T47D (cell line): ENCODE data around the gene ARPP19.
A peak's percentile ranks its signal among the peaks of the same experiment; 100 is the strongest.

Experiments
- DNase-seq, 2 experiments: peaks; one replicate each; pipeline versions ENCODE4 v3.0.0 to v3.0.0-alpha.2; 2011 to 2012; ENCODE audit warnings: low read depth in 1 of 2, low spot score in 1 of 2
- JUND ChIP-seq: IDR thresholded peaks from 2 replicates; pipeline ENCODE4 v1.6.1; 2012; ENCODE audit warnings: low read depth
- in situ Hi-C: cut with HindIII; loops from 2 replicates; pipeline ENCODE4 v1.10.0; 2016; ENCODE audit warnings: low sequenced_read_pairs, low pct_unique_long_range_greater_than_20kb

The ARPP19 gene

GRCh38 chr15:52529940-52530339 is 38.9 kb downstream of the ARPP19 start:
- no peak for DNase-seq
- no peak for TF ChIP-seq JUND
- in situ Hi-C loops, result no loop called here

DNA sequence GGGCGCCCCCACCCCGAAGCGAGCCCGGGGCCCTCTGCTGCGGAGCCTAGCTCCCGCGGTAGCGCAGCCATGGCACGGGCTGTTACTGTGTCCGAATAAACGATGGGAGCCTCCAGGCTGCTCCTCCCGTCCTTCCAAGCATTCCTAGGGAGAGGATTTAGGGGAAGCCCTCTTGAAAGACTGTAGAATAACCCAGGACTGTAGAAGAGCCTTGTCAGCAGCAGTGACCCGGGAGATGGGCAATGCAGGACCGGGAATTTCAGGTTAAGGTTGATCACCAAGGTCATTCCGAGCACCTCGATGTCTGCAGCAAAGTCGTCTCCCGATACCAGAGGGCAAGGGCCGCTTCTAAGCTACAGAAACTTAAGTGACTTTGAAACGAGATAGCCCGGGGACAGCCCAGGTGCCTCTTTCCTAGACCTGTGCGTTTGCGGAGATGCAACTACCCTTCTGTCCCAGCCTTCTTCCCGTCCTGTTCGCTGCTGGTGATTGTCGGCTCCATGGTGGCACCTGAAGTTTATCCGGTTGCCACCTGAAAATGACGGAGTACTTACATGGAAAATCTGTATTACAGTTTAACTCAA is 39.4 kb downstream of the ARPP19 start:
- in situ Hi-C loops, result no loop called here
- DNase-seq, result no peak
- no peak for TF ChIP-seq JUND

DNA sequence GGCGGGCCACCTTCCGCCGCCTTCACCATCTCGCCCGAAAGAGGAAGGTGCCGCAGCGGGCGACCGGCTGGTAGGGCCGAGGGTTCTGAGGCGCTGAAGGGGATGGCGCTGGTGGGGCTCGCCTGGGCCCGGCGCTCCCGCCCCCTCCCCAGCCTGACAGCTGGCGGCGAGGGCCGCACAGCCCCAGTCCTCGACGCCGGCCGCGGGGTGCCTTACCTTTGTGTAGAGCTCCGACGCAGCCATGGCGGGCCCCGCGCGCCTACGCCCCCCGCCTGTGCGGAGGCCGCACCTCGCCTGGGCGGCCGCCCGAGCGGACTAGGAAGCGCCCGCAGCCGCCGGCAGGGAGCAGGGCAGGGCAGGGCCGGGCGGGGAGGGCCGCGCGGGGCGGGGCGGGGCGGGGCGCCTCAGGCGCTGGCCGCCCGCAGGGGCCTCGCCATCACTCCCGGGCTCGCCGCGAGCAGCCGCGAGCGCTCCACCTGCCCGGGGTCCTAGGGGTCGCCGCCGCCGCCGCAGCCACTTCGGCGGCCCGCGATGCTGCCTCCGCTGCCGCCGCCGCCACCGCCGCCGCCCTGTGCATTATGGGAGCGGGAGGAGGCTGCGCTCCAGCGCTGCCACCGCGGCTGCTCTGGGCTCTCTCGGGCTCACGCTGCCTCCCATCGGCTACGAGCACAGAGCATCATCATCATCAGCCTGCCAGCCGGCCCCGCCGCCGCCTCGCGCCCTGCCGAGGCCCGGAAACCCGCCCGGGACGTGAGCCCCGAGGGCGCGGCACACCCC is 40.1 kb downstream of the ARPP19 start, which contains the start of gene MYO5A:
Gene MYO5A (minus strand): TSS at position 317 of the 777 bp plus-strand sequence. CDS start 74 bp downstream, at position 243.
- in situ Hi-C loops, result no loop called here

DNA sequence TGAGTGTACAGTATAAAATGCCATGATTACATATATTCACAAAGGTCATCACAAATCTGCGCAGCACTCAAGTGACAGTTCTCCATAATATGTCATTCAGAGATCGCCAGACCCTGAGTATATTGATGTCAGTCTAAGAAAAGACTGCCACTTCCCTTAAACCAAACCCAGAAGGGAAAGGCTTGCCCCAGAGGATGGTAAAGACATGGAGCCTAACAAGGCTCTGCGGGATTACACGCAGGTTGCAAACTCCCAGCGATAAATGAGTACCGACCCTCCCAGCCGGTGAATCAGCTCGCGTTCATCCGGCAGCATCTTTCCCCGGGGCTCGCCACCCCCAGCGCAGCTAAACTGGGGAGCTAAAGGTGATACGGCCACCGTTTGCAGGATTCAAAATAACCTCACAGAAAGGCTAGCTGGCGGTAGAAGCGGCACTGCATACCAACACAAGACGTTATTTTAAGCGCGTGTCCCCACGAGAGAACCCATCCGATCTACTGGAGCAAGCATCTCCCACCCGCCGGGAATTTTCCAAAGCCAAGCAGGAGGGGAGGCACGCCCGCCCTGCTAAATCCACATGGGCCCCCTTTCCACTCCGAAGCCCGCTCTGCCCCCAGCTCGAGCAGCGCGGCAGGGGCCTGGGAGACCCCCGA is 40.8 kb downstream of the ARPP19 start:
- in situ Hi-C loops, result no loop called here
- peak; percentile 29 to 34 for DNase-seq
- no peak for TF ChIP-seq JUND

More for the DNA sequence above, 40.1 kb downstream of the ARPP19 start, which contains the start of gene MYO5A:
- peak; percentile 79 to 85 for DNase-seq
- TF ChIP-seq JUND, result no peak

DNA sequence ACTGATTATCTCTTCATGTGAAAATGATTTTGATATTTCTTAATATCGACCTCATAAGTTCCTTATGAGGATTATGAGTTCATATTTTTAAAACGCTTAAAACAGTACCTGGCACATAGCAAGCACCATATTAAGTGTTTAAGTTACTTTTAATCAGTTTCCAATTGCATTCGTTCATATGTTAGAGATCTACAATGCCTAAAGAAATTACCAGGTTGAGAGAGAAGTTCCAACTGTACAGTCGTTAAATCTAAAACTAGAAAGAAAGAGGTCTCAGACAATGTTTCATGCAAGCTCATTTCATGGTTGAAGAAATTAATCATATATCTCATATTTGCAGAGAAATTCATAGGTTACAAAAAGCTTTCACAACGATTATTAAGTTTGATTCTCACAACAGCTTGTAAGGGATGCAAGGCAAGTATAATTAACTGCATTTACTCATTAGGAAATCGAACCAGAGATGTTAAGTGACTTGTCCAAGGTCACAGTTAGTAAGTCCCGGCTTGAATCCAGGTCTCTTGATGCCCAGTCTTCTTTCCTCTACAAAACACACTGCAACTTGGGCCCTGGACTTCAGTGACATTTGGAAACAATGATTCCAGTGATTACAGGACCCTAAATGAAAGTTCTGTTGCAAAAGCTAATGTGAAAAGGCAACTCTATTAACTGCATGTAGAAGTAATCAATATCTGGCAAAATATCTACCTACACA is 41.5 kb downstream of the ARPP19 start:
- TF ChIP-seq JUND, result no peak
- DNase-seq, result no peak
- in situ Hi-C loops, result no loop called here

GRCh38 chr15:52524223-52525136 is 44.4 kb downstream of the ARPP19 start:
- in situ Hi-C loops, result no loop called here
- TF ChIP-seq JUND, result no peak
- no peak for DNase-seq

DNA sequence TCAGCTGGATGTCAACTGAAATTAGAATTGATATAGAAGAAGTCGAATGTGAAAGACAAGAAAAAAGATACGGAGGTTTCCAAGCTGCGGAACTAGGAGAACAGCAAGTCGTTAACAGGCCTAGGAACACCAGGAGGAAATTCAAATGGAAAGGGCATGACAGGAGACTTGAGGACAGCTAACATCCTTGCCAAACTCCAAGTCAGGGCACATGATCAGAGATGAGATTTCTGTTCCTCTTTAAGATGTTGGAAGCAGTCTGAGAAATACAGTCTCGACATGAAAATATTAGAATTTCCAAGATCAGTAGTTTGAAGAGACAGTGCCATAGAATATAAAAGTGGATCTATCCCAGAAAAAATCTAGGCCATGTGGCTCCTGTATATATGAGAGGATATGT is 45.2 kb downstream of the ARPP19 start:
- TF ChIP-seq JUND, result no peak
- DNase-seq, result no peak
- in situ Hi-C loops, result no loop called here

DNA sequence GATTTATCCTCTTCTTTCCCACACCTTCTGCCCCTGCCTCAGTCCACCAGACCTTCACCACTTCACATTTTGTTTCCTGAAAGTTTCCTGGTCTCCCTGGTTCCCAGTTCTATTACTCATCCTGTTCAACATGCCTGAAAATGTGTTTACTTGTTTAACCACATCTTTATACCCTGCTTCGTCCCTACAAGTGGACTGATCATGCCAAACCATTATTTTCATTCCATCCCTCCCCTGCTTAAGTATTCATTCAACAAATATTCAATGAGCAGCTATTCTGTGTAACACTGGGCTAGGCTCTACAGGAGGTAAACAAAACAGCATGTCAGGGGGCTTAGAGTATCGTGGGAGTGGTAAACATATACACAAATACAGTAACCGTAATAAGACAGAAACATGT is 45.6 kb downstream of the ARPP19 start:
- in situ Hi-C loops, result no loop called here
- no peak for TF ChIP-seq JUND
- DNase-seq, result no peak

DNA sequence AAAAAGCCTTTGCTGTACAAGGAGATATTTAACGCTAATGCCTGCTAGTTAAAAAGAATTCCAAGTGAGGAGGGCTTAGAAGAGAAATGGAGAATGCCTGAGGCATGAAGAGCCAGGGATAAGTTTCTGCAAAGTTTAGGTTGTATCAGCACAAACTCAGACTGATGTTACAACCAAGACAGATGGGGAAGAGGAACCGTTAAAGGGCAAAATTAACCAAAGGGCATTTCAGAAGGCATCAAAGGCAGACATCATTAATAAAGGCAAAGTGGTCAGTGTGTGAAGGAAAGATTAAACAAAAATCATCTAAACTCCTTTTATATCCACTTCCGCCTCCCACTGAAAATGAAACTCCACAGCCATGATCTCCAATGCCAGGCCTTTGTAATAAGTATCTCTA is 47.1 kb downstream of the ARPP19 start:
- in situ Hi-C loops, result no loop called here

GRCh38 chr15:52520421-52520820 is 48.4 kb downstream of the ARPP19 start:
- TF ChIP-seq JUND, result no peak
- in situ Hi-C loops, result no loop called here
- no peak for DNase-seq

More for the DNA sequence above, 47.1 kb downstream of the ARPP19 start:
- TF ChIP-seq JUND, result no peak
- no peak for DNase-seq

- in situ Hi-C loops, result no loop called here
- DNase-seq, result no peak
- no peak for TF ChIP-seq JUND
These were observed 50.1 kb downstream of the ARPP19 start for GRCh38 chr15:52518487-52519371.
